ENCODE data around the gene ZNF747. TPM values are rescaled to one million over a fixed set of nuclear protein-coding genes. Genes with fewer than 3 reads are reported as not detected.

Gene ZNF747
- total RNA-seq, 2 donors from 2014 or later, result 15.8 to 22.6 TPM

GRCh38 chr16:30555315-30556124, 20.9 kb upstream of the ZNF747 start:
- WGBS, result 95% methylated on average over 64 of the region's 69 CpGs
- no peaks in the 10 kb centered on the region for H3K4me1 ChIP-seq (replicated peaks)
- no peak for DNase-seq (ENCODE audit: low spot score)

GRCh38 chr16:30554557-30555314, 20.1 kb upstream of the ZNF747 start:
- TF ChIP-seq POLR2A (IDR thresholded peaks at IDR 0.05) (no peak), CTCF (IDR thresholded peaks at IDR 0.05) (no peak), POLR2AphosphoS5 (IDR thresholded peaks at IDR 0.05) (no peak)
- no peaks in the 10 kb centered on the region for H3K4me1 ChIP-seq (replicated peaks)
- WGBS, result 96% methylated on average over 15 of the region's 18 CpGs
- H3K9me3 ChIP-seq, result no peaks in the 10 kb centered on the region
- H3K4me3 ChIP-seq, result no peak overlapping the region
- peaks cover 0 to 9% of the 10 kb centered on the region in 2 donors for H3K36me3 ChIP-seq
- intact Hi-C loops (cut with DNase I), result no loop called here
- H3K27me3 ChIP-seq (replicated peaks; ENCODE audit: insufficient read depth), result no peaks in the 10 kb centered on the region
- no peak overlapping the region for H3K27ac ChIP-seq
- DNase-seq (ENCODE audit: low spot score), result no peak

More at GRCh38 chr16:30555315-30556124, 20.9 kb upstream of the ZNF747 start:
- no peaks in the 10 kb centered on the region for H3K27me3 ChIP-seq (replicated peaks; ENCODE audit: insufficient read depth)
- H3K9me3 ChIP-seq, result no peaks in the 10 kb centered on the region
- H3K4me3 ChIP-seq, result no peak overlapping the region
- intact Hi-C loops (cut with DNase I), result no loop called here
- peaks cover 0 to 9% of the 10 kb centered on the region in 2 donors for H3K36me3 ChIP-seq
- no peak for TF ChIP-seq POLR2A (IDR thresholded peaks at IDR 0.05)
- no peak for TF ChIP-seq POLR2AphosphoS5 (IDR thresholded peaks at IDR 0.05)
- no peak for TF ChIP-seq CTCF (IDR thresholded peaks at IDR 0.05)
- no peak overlapping the region for H3K27ac ChIP-seq

- TF ChIP-seq CTCF (IDR thresholded peaks at IDR 0.05), result no peak
- no peak for TF ChIP-seq POLR2A (IDR thresholded peaks at IDR 0.05)
- no peak for TF ChIP-seq POLR2AphosphoS5 (IDR thresholded peaks at IDR 0.05)
- Histone ChIP-seq H3K9me3 (no peaks in the 10 kb centered on the region), H3K27me3 (replicated peaks; ENCODE audit: insufficient read depth) (no peaks in the 10 kb centered on the region), H3K36me3 (peaks cover 0 to 9% of the 10 kb centered on the region in 2 donors), H3K4me1 (replicated peaks) (no peaks in the 10 kb centered on the region), H3K27ac (no peak overlapping the region), H3K4me3 (no peak overlapping the region)
- intact Hi-C loops (cut with DNase I), result no loop called here
- 88% methylated on average over 2 of the region's 2 CpGs for WGBS
- DNase-seq (ENCODE audit: low spot score), result no peak
Measured at GRCh38 chr16:30553393-30553899, 18.8 kb upstream of the ZNF747 start.

GRCh38 chr16:30552956-30553355, 18.3 kb upstream of the ZNF747 start:
- no peak for DNase-seq (ENCODE audit: low spot score)
- TF ChIP-seq POLR2AphosphoS5 (IDR thresholded peaks at IDR 0.05) (no peak), POLR2A (IDR thresholded peaks at IDR 0.05) (no peak), CTCF (IDR thresholded peaks at IDR 0.05) (no peak)
- Histone ChIP-seq H3K9me3 (no peaks in the 10 kb centered on the region), H3K4me1 (replicated peaks) (no peaks in the 10 kb centered on the region), H3K27me3 (replicated peaks; ENCODE audit: insufficient read depth) (no peaks in the 10 kb centered on the region), H3K36me3 (peaks cover 0 to 9% of the 10 kb centered on the region in 2 donors), H3K27ac (no peak overlapping the region), H3K4me3 (no peak overlapping the region)
- intact Hi-C loops (cut with DNase I), result no loop called here
- 87% methylated on average over 4 of the region's 4 CpGs for WGBS

Data from prostate gland (tissue), 2 donors.